OCI-LY3 (cell line): ENCODE results near the gene PLOD2.

Experiments used
- H2AFZ ChIP-seq: fragments of 200-600, 300-600 bp; shearing (Covaris generic); 2 replicates; pipeline ENCODE4 v1.6.0; 2014; ENCODE audit warnings: antibody characterized with exemption, low read depth, low read length
- H3K27ac ChIP-seq: fragments of 200-600, 300-600 bp; sonication (generic); 2 replicates; pipeline ENCODE4 v1.5.1; 2014; ENCODE audit warnings: mild to moderate bottlenecking, low read length, moderate library complexity, mixed read lengths
- H3K27me3 ChIP-seq: fragments of 200-600, 300-600 bp; sonication (generic); 2 replicates; pipeline ENCODE4 v1.6.1; 2014; ENCODE audit warnings: low read depth, low read length, mixed read lengths
- H3K36me3 ChIP-seq: fragments of 200-600, 300-600 bp; sonication (generic); replicated peaks from 2 replicates; pipeline ENCODE3; 2014; ENCODE audit warnings: low read depth, low read length, mixed read lengths
- H3K4me1 ChIP-seq: fragments of 300-600, 200-600 bp; sonication (generic); 2 replicates; pipeline ENCODE4 v1.6.1; 2014; ENCODE audit warnings: low read length, mixed read lengths
- H3K4me2 ChIP-seq: fragments of 200-600, 300-600 bp; sonication (generic); 2 replicates; pipeline ENCODE4 v1.6.1; 2014; ENCODE audit warnings: low read length, mixed read lengths
- H3K4me3 ChIP-seq: fragments of 300-600, 200-600 bp; sonication (generic); 2 replicates; pipeline ENCODE4 v1.5.1; 2014; ENCODE audit warnings: antibody characterized with exemption, mild to moderate bottlenecking, low read length, moderate library complexity
- H3K79me2 ChIP-seq: fragments of 300-600, 200-600 bp; shearing (Covaris generic); 2 replicates; pipeline ENCODE4 v1.6.1; 2014; ENCODE audit warnings: mild to moderate bottlenecking, low read length, mixed read lengths
- H3K9ac ChIP-seq: fragments of 300-600, 200-600 bp; shearing (Covaris generic); 2 replicates; pipeline ENCODE4 v1.6.0; 2014; ENCODE audit warnings: mild to moderate bottlenecking, low read length, moderate library complexity
- H3K9me3 ChIP-seq: fragments of 200-600, 300-600 bp; shearing (Covaris generic); 2 replicates; pipeline ENCODE4 v1.6.1; 2014; ENCODE audit warnings: low read length, mixed read lengths; ENCODE audit not compliant: insufficient read depth
- H4K20me1 ChIP-seq: fragments of 200-600, 300-600 bp; sonication (generic); 2 replicates; pipeline ENCODE4 v1.6.1; 2016; ENCODE audit warnings: low read length, mixed read lengths; ENCODE audit not compliant: insufficient read depth
- EZH2phosphoT487 ChIP-seq: fragments of 200-600 bp; shearing (Covaris generic); IDR thresholded peaks from 2 replicates; pipeline ENCODE4 v1.6.1; 2018; ENCODE audit warnings: antibody characterized with exemption, mixed run types, low read depth
- TF ChIP-seq, protein P1 (sequence below): fragments of 200-600, 300-600 bp; sonication (generic); IDR thresholded peaks from 2 replicates; pipeline ENCODE4 v1.5.1; 2014; ENCODE audit warnings: antibody characterized with exemption, low read length, low read depth

The PLOD2 gene

DNA sequence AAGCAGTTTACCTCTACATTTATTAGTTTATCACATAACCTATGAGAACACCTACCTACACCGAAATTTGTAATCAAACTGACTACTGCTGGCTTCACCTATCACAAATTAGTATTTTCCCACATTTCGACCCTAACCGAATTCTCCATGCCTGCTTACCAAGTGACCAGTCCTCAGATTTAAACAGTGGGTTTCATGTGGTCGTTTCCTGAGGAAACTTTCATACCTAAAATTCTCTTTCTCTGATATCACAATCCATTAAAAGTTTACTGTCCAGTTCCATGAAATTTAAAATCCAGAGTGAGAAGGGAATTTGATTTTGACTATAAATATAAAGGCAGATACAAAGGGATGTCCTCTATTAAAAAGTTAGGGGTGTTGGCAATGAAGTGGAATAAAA lies 1.9 kb downstream of the PLOD2 start:
- Histone ChIP-seq H4K20me1 (no peaks in the 10 kb centered on the region), H3K27ac (no peak overlapping the region), H3K36me3 (no peaks in the 10 kb centered on the region), H3K4me1 (no peaks in the 10 kb centered on the region), H3K27me3 (no peaks in the 10 kb centered on the region), H3K79me2 (no peaks in the 10 kb centered on the region), H3K9ac (no peak overlapping the region), H3K9me3 (no peaks in the 10 kb centered on the region), H3K4me3 (no peak overlapping the region), H2AFZ (no peak overlapping the region), H3K4me2 (no peak overlapping the region)
- TF ChIP-seq EZH2phosphoT487, result no peak

DNA sequence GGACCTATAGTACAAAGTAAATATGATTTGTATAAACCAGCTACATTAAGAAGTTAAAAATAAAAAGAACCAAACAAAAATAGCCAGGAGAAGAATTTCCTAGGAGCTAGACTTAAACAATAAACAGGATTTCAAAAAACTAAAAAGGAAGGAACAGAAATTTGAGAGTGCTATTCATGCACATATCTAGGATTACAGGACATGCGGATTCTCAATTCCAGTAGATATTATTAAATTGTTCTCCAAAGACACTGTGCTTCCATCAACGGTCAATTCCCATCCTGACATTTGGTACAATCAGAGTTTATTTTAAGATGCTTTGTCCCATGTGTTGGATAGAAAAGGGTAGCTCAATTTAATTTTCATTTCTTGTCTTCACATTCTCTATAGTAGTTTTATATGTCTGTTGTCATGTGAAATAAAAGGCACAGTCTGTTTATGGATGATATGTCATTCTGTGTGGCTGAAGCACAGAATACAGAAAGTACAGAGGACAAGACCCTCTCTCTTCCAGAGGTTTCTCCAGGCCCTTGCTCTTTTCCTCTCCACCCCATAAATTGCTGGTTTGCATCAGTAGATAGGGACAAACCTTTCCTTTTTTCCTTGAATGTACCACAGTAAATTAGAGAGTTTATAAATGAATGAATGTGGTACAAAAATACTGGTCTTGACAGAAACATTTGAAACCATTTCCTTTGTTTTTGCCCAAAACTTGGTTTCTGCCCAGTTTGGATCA lies 3.5 kb downstream of the PLOD2 start:
- Histone ChIP-seq H3K27me3 (no peaks in the 10 kb centered on the region), H3K4me2 (no peak overlapping the region), H3K79me2 (no peaks in the 10 kb centered on the region), H4K20me1 (no peaks in the 10 kb centered on the region), H3K27ac (no peak overlapping the region), H3K9me3 (no peaks in the 10 kb centered on the region), H2AFZ (no peak overlapping the region), H3K36me3 (no peaks in the 10 kb centered on the region), H3K4me1 (no peaks in the 10 kb centered on the region), H3K9ac (no peak overlapping the region), H3K4me3 (no peak overlapping the region)
- TF ChIP-seq, protein P1, sequence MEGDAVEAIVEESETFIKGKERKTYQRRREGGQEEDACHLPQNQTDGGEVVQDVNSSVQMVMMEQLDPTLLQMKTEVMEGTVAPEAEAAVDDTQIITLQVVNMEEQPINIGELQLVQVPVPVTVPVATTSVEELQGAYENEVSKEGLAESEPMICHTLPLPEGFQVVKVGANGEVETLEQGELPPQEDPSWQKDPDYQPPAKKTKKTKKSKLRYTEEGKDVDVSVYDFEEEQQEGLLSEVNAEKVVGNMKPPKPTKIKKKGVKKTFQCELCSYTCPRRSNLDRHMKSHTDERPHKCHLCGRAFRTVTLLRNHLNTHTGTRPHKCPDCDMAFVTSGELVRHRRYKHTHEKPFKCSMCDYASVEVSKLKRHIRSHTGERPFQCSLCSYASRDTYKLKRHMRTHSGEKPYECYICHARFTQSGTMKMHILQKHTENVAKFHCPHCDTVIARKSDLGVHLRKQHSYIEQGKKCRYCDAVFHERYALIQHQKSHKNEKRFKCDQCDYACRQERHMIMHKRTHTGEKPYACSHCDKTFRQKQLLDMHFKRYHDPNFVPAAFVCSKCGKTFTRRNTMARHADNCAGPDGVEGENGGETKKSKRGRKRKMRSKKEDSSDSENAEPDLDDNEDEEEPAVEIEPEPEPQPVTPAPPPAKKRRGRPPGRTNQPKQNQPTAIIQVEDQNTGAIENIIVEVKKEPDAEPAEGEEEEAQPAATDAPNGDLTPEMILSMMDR, result no peak
- TF ChIP-seq EZH2phosphoT487, result no peak

DNA sequence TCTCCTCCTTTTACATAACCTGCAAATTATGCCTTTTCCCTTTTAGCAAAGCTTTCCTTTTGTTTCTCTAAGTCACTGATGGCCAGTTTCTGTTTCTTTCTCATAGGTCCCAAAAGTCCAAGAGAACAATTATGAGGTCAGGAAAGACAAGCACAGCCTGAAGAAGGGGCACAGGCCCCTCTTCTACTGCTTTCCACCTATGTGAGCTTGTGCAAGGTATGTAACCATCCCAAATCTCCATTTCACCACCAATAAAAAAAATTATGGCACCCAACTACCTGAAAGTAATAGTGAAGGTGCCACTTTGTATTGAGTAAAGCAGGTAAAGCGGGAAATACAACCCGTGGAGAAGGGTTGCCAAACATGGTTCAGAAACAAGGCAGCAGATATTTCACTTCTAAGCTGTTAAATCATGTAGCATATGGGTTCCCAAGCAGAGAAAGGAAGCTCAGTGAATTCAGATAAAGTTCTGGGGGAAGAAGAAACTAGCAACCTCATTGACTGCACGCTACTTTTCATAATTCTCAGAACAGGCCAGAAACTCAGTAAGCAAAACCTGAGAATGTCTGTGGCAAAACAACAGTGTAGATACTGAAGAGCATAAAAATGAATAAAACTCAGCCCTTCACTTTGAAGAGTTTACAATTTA lies 4.2 kb downstream of the PLOD2 start:
- H2AFZ ChIP-seq, result no peak overlapping the region
- H3K4me1 ChIP-seq, result no peaks in the 10 kb centered on the region
- no peaks in the 10 kb centered on the region for H3K79me2 ChIP-seq
- no peak overlapping the region for H3K4me2 ChIP-seq
- H3K27me3 ChIP-seq, result no peaks in the 10 kb centered on the region
- H4K20me1 ChIP-seq, result no peaks in the 10 kb centered on the region
- H3K27ac ChIP-seq, result no peak overlapping the region
- no peak overlapping the region for H3K4me3 ChIP-seq
- no peak for TF ChIP-seq EZH2phosphoT487
- TF ChIP-seq, protein P1, result no peak
- no peaks in the 10 kb centered on the region for H3K9me3 ChIP-seq
- H3K9ac ChIP-seq, result no peak overlapping the region
- H3K36me3 ChIP-seq, result no peaks in the 10 kb centered on the region

DNA sequence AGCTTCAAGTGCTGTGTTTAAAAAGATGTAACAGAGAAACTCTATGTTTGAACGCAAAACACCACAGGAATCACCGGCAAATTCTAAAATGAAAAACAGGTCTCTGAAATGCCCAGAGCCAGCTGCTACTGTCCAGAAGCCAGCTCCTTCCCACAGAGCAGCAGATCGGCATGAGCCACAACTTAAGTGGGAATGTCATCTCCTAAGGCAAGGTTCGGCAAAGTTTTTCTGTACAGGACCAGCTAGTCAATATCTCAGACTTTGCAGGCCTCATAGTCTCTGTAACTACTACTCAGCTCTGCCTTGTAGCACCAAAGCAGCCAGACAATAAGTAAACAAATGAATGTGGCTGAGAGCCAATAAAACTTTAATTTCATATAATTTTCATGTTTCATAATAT lies 4.9 kb downstream of the PLOD2 start:
- H3K27me3 ChIP-seq, result no peaks in the 10 kb centered on the region

More for the DNA sequence above, 4.9 kb downstream of the PLOD2 start:
- Histone ChIP-seq H3K79me2 (no peaks in the 10 kb centered on the region), H3K4me1 (no peaks in the 10 kb centered on the region), H3K36me3 (no peaks in the 10 kb centered on the region), H3K9me3 (no peaks in the 10 kb centered on the region), H4K20me1 (no peaks in the 10 kb centered on the region), H2AFZ (no peak overlapping the region), H3K27ac (no peak overlapping the region), H3K4me3 (no peak overlapping the region), H3K9ac (no peak overlapping the region), H3K4me2 (no peak overlapping the region)
- TF ChIP-seq, protein P1, result no peak
- TF ChIP-seq EZH2phosphoT487, result no peak
